GM12878 (cell line): ENCODE data around the gene TK2. TPM values are rescaled to one million over a fixed set of nuclear protein-coding genes. Genes with fewer than 3 reads are reported as not detected.

Experiments used
- FOXM1 ChIP-seq: IDR thresholded peaks from 2 replicates; pipeline ENCODE4 v1.6.1; 2012; ENCODE audit warnings: low read depth, mild to moderate bottlenecking, inconsistent platforms, low read length, moderate library complexity
- HCFC1 ChIP-seq: fragments of 150-350 bp; IDR thresholded peaks from 2 replicates; pipeline ENCODE4 v1.6.1; 2014; ENCODE audit warnings: low read length
- KDM1A ChIP-seq: fragments of 200-600 bp; sonication (generic); IDR thresholded peaks from 2 replicates; pipeline ENCODE4 v1.6.1; 2016; ENCODE audit warnings: borderline replicate concordance
- NFYA ChIP-seq: IDR thresholded peaks from 2 replicates; pipeline ENCODE4 v1.6.1; 2011; ENCODE audit warnings: low read depth, mild to moderate bottlenecking, low read length, improper control_type of control experiment, borderline replicate concordance
- PAX5 ChIP-seq: IDR thresholded peaks from 2 replicates; pipeline ENCODE4 v1.6.1; 2011; ENCODE audit warnings: low read depth, low read length, borderline replicate concordance
- RUNX3 ChIP-seq: IDR thresholded peaks from 2 replicates; pipeline ENCODE4 v1.6.1; 2012; ENCODE audit warnings: low read length, inconsistent platforms
- SIX5 ChIP-seq: IDR thresholded peaks from 2 replicates; pipeline ENCODE4 v1.6.1; 2011; ENCODE audit warnings: mild to moderate bottlenecking, low read depth, low read length, moderate library complexity; ENCODE audit not compliant: severe bottlenecking
- TCF7 ChIP-seq: IDR thresholded peaks from 2 replicates; pipeline ENCODE4 v1.6.1; 2014; ENCODE audit warnings: antibody characterized with exemption, borderline replicate concordance
- ZNF274 ChIP-seq: IDR thresholded peaks from one replicate; pipeline ENCODE4 v1.8.0; 2011; ENCODE audit not compliant: insufficient read length, insufficient read depth
- ZZZ3 ChIP-seq: IDR thresholded peaks from 2 replicates; pipeline ENCODE4 v1.6.1; 2011; ENCODE audit warnings: low read depth; ENCODE audit not compliant: control insufficient read depth, insufficient read length
- polyA plus RNA-seq, 11 experiments: library from polyadenylated mRNA; depleted of rRNA in 4 of 11; unstranded in 6 of 11; stranded (reverse) in 5 of 11; fragments of >200 nt; fragmentation: Nextera tagmentation in 4 of 11; fragmentation: Illumina TruSeq in 1 of 11; extraction: Ambion mirVana in 4 of 11; extraction: Trizol in 1 of 11; gene quantifications; 1 replicate in 1 of 11; 2 replicates in 10 of 11; pipeline versions ENCODE4 v1.2.1 to v1.2.3, GENCODE V29; 2011 to 2016; ENCODE audit warnings: inconsistent platforms in 2 of 11, missing spikeins in 2 of 11, low read depth in 1 of 11
- total RNA-seq, 4 experiments: library from RNA; depleted of rRNA in 3 of 4; stranded (reverse); fragments of >200 nt in 3 of 4; fragmentation: Illumina TruSeq in 1 of 4; extraction: Trizol in 1 of 4; gene quantifications; 2 replicates each; pipeline versions ENCODE4 v1.2.1 to v1.2.3, GENCODE V29; 2013 to 2021
- TF ChIP-seq, protein P1 (sequence below): IDR thresholded peaks from 2 replicates; pipeline ENCODE4 v1.6.1; 2012; ENCODE audit warnings: improper control_type of control experiment, low read depth, low read length; ENCODE audit not compliant: insufficient replicate concordance
- TF ChIP-seq, protein P2 (sequence below): fragments of 450-650 bp; conservative IDR thresholded peaks from 2 replicates; pipeline ENCODE4 v1.6.1; 2017; ENCODE audit warnings: mild to moderate bottlenecking, moderate library complexity
- TF ChIP-seq, protein P3 (sequence below): fragments of 450-650 bp; IDR thresholded peaks from 2 replicates; pipeline ENCODE4 v1.6.1; 2017; ENCODE audit warnings: antibody characterized with exemption, mild to moderate bottlenecking, moderate library complexity

TK2 gene
- total and polyA plus RNA-seq, 10 of the 15 experiments (the other 5 are each of a cell fraction or from before 2014, with no cell fraction given) = 1.3 to 12.4 (median 3.0) TPM

DNA sequence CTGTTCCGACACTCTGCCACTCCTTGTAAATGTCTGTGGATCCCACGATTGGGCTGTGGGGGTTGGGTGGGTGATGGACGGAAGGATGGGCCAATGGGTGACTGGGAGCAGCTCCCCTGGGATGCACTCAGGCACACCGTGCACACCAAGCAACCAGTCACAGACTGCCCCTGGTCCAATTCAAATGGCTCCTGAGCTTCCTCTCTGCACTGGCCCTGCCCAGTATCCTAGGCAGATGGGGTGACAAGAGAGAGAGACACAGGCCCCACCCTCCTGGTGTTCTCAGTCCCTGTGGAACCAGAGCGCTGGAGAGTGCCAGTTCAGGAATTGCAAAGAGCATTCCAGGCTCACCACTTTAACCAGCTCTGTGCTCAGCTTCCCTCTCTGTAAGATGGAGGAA, 90.0 kb downstream of the TK2 start (continued):
- TF ChIP-seq FOXM1 (no peak), ZZZ3 (no peak), HCFC1 (no peak), TCF7 (no peak), ZNF274 (no peak), NFYA (no peak), RUNX3 (no peak), PAX5 (no peak), KDM1A (no peak), SIX5 (no peak)
- TF ChIP-seq, protein P1, sequence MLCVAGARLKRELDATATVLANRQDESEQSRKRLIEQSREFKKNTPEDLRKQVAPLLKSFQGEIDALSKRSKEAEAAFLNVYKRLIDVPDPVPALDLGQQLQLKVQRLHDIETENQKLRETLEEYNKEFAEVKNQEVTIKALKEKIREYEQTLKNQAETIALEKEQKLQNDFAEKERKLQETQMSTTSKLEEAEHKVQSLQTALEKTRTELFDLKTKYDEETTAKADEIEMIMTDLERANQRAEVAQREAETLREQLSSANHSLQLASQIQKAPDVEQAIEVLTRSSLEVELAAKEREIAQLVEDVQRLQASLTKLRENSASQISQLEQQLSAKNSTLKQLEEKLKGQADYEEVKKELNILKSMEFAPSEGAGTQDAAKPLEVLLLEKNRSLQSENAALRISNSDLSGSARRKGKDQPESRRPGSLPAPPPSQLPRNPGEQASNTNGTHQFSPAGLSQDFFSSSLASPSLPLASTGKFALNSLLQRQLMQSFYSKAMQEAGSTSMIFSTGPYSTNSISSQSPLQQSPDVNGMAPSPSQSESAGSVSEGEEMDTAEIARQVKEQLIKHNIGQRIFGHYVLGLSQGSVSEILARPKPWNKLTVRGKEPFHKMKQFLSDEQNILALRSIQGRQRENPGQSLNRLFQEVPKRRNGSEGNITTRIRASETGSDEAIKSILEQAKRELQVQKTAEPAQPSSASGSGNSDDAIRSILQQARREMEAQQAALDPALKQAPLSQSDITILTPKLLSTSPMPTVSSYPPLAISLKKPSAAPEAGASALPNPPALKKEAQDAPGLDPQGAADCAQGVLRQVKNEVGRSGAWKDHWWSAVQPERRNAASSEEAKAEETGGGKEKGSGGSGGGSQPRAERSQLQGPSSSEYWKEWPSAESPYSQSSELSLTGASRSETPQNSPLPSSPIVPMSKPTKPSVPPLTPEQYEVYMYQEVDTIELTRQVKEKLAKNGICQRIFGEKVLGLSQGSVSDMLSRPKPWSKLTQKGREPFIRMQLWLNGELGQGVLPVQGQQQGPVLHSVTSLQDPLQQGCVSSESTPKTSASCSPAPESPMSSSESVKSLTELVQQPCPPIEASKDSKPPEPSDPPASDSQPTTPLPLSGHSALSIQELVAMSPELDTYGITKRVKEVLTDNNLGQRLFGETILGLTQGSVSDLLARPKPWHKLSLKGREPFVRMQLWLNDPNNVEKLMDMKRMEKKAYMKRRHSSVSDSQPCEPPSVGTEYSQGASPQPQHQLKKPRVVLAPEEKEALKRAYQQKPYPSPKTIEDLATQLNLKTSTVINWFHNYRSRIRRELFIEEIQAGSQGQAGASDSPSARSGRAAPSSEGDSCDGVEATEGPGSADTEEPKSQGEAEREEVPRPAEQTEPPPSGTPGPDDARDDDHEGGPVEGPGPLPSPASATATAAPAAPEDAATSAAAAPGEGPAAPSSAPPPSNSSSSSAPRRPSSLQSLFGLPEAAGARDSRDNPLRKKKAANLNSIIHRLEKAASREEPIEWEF = no peak
- TF ChIP-seq, protein P2, sequence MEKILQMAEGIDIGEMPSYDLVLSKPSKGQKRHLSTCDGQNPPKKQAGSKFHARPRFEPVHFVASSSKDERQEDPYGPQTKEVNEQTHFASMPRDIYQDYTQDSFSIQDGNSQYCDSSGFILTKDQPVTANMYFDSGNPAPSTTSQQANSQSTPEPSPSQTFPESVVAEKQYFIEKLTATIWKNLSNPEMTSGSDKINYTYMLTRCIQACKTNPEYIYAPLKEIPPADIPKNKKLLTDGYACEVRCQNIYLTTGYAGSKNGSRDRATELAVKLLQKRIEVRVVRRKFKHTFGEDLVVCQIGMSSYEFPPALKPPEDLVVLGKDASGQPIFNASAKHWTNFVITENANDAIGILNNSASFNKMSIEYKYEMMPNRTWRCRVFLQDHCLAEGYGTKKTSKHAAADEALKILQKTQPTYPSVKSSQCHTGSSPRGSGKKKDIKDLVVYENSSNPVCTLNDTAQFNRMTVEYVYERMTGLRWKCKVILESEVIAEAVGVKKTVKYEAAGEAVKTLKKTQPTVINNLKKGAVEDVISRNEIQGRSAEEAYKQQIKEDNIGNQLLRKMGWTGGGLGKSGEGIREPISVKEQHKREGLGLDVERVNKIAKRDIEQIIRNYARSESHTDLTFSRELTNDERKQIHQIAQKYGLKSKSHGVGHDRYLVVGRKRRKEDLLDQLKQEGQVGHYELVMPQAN = no peak
- TF ChIP-seq, protein P3, sequence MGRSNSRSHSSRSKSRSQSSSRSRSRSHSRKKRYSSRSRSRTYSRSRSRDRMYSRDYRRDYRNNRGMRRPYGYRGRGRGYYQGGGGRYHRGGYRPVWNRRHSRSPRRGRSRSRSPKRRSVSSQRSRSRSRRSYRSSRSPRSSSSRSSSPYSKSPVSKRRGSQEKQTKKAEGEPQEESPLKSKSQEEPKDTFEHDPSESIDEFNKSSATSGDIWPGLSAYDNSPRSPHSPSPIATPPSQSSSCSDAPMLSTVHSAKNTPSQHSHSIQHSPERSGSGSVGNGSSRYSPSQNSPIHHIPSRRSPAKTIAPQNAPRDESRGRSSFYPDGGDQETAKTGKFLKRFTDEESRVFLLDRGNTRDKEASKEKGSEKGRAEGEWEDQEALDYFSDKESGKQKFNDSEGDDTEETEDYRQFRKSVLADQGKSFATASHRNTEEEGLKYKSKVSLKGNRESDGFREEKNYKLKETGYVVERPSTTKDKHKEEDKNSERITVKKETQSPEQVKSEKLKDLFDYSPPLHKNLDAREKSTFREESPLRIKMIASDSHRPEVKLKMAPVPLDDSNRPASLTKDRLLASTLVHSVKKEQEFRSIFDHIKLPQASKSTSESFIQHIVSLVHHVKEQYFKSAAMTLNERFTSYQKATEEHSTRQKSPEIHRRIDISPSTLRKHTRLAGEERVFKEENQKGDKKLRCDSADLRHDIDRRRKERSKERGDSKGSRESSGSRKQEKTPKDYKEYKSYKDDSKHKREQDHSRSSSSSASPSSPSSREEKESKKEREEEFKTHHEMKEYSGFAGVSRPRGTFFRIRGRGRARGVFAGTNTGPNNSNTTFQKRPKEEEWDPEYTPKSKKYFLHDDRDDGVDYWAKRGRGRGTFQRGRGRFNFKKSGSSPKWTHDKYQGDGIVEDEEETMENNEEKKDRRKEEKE = no peak
